K562 (cell line): ENCODE data around the gene LRP1. TPM values are rescaled to one million over a fixed set of nuclear protein-coding genes. Genes with fewer than 3 reads are reported as not detected.

ENCODE experiments used
- ATAC-seq: fragments of 200-7000 bp; cut with Tn5 transposase; 3 replicates; pipeline ENCODE4 v1.9.1; 2020; ENCODE audit warnings: moderate library complexity
- BruUV-seq: library from RNA; stranded (reverse); fragments of 400-500 nt; replicated peaks from 2 replicates; lab custom pipeline; 2021; lab: Mats Ljungman, UMichigan
- CTCF ChIA-PET: fragments of 300-600 bp; formaldehyde crosslinking; extraction: SDS; loops from one replicate; lab custom pipeline; 2021; ENCODE audit warnings: low intra/inter-chr PET ratio; lab: Yijun Ruan, JAX
- POLR2A ChIA-PET: fragments of 300-600, 350-650 bp; sonication (Branson Sonifier 250); formaldehyde crosslinking; extraction: SDS; loops from one replicate; lab custom pipeline; 2021; ENCODE audit warnings: antibody characterized with exemption, inconsistent platforms; lab: Yijun Ruan, JAX
- DNase-seq, 4 experiments: peaks; one replicate each; pipeline versions ENCODE4 v3.0.0 to v3.0.0-alpha.2; 2011 to 2018; ENCODE audit warnings: low spot score in 3 of 4, mixed read lengths in 3 of 4; ENCODE audit errors: extremely low read depth in 1 of 4
- FAIRE-seq: peaks from 2 replicates; lab custom pipeline; 2011; peaks lifted over from hg19 to GRCh38; lab: Jason Lieb, UNC
- H2AFZ ChIP-seq: 2 replicates; pipeline ENCODE4 v1.6.0; 2011; ENCODE audit warnings: low read depth, low read length, control low read depth, inconsistent platforms
- H3K27ac ChIP-seq: fragments of 200-600 bp; 3 replicates; pipeline ENCODE4 v1.8.0; 2011; ENCODE audit warnings: low read depth, mild to moderate bottlenecking, control low read depth, inconsistent platforms, low read length, moderate library complexity, mixed read lengths; ENCODE audit errors: extremely low read depth
- H3K27me3 ChIP-seq, 2 experiments: fragments of 300-600 bp in 1 of 2; 2 replicates in 1 of 2; 3 replicates in 1 of 2; pipeline versions ENCODE4 v1.6.0 to v1.8.0; 2011; ENCODE audit warnings: inconsistent platforms in 2 of 2, low read length in 2 of 2, mild to moderate bottlenecking in 1 of 2, mixed read lengths in 1 of 2, moderate library complexity in 1 of 2; ENCODE audit not compliant: control insufficient read depth in 2 of 2, insufficient read depth in 2 of 2
- H3K36me3 ChIP-seq: fragments of 300-600 bp; 3 replicates; pipeline ENCODE4 v1.8.0; 2011; ENCODE audit warnings: mild to moderate bottlenecking, low read length, inconsistent platforms; ENCODE audit not compliant: control insufficient read depth, insufficient read depth
- H3K4me1 ChIP-seq, 2 experiments: fragments of 200-600 bp in 1 of 2; replicated peaks in 1 of 2; 2 replicates in 1 of 2; 3 replicates in 1 of 2; pipeline versions ENCODE4 v1.5.1 to v1.8.0; 2011; ENCODE audit warnings: inconsistent platforms in 2 of 2, low read length in 2 of 2, mild to moderate bottlenecking in 1 of 2, mixed read lengths in 1 of 2, moderate library complexity in 1 of 2; ENCODE audit not compliant: control insufficient read depth in 2 of 2, insufficient read depth in 2 of 2
- H3K4me2 ChIP-seq: 2 replicates; pipeline ENCODE4 v1.6.1; 2011; ENCODE audit warnings: low read length, control low read depth, inconsistent platforms, mixed read lengths; ENCODE audit not compliant: insufficient read depth
- H3K4me3 ChIP-seq: fragments of 200-600 bp; sonication (generic), shearing (Covaris generic); 2 replicates; pipeline ENCODE4 v1.5.1; 2016; ENCODE audit warnings: control low read depth, inconsistent platforms
- H3K79me2 ChIP-seq: fragments of 200-600 bp; 3 replicates; pipeline ENCODE4 v1.8.0; 2011; ENCODE audit warnings: low read length, inconsistent platforms; ENCODE audit not compliant: control insufficient read depth, insufficient read depth
- H3K9ac ChIP-seq, 2 experiments: 2 replicates each; pipeline versions ENCODE4 v1.6.0 to v1.6.1; 2011; ENCODE audit warnings: low read depth in 2 of 2, low read length in 2 of 2, control low read depth in 1 of 2, inconsistent platforms in 1 of 2, mild to moderate bottlenecking in 1 of 2, mixed read lengths in 1 of 2; ENCODE audit not compliant: insufficient read depth in 1 of 2
- H3K9me1 ChIP-seq: one replicate; pipeline ENCODE4 v1.6.0; 2011; ENCODE audit warnings: inconsistent platforms, mild to moderate bottlenecking, low read length, moderate library complexity; ENCODE audit not compliant: control insufficient read depth, insufficient read depth
- H3K9me3 ChIP-seq: replicated peaks from 2 replicates; pipeline ENCODE4 v1.5.1; 2011; ENCODE audit warnings: low read depth, low read length, inconsistent platforms; ENCODE audit not compliant: control insufficient read depth, insufficient read depth
- H4K20me1 ChIP-seq: replicated peaks from 2 replicates; pipeline ENCODE4 v1.6.1; 2011; ENCODE audit warnings: low read length, inconsistent platforms, mixed read lengths; ENCODE audit not compliant: control insufficient read depth, insufficient read depth
- KLF10 ChIP-seq: fragments of 250-450 bp; sonication (Bioruptor Pico); IDR thresholded peaks from 2 replicates; pipeline ENCODE4 v1.6.1; 2021; ENCODE audit warnings: matching md5 sums
- MAFG ChIP-seq: fragments of 450-650 bp; conservative IDR thresholded peaks from 2 replicates; pipeline ENCODE4 v1.6.1; 2016; ENCODE audit warnings: missing genetic modification characterization, missing compliant biosample characterization
- MYNN ChIP-seq, 2 experiments: sonication (generic); formaldehyde crosslinking in 1 of 2; IDR thresholded peaks; 2 replicates each; pipeline versions ENCODE4 v1.5.0 to v1.6.1; 2016 to 2020; ENCODE audit warnings: antibody characterized with exemption in 1 of 2, missing genetic modification reagents in 1 of 2
- NFIC ChIP-seq: fragments of 450-650 bp; IDR thresholded peaks from 2 replicates; pipeline ENCODE4 v1.6.1; 2017; ENCODE audit warnings: mild to moderate bottlenecking, inconsistent platforms
- NR2C2 ChIP-seq, 2 experiments: fragments of 200-800 bp in 1 of 2; sonication (Bioruptor generic) in 1 of 2; sonication (generic) in 1 of 2; formaldehyde crosslinking in 1 of 2; IDR thresholded peaks; 2 replicates each; pipeline versions ENCODE4 v1.6.1 to v1.8.0; 2016 to 2022; ENCODE audit warnings: mild to moderate bottlenecking in 1 of 2, missing compliant biosample characterization in 1 of 2, missing genetic modification characterization in 1 of 2, missing genetic modification reagents in 1 of 2
- NRF1 ChIP-seq, 2 experiments: fragments of 450-650 bp; IDR thresholded peaks in 1 of 2; conservative IDR thresholded peaks in 1 of 2; 2 replicates each; pipeline ENCODE4 v1.6.1; 2014; ENCODE audit warnings: mild to moderate bottlenecking in 2 of 2
- ZC3H11A ChIP-seq: IDR thresholded peaks from 2 replicates; pipeline ENCODE4 v1.6.1; 2012; ENCODE audit warnings: low read depth, low read length, improper control_type of control experiment
- WGBS: fragments of 100-300 bp; shearing (Covaris generic); methylation state at CpG from one replicate; pipeline ENCODE4 v1.1.6; 2016; ENCODE audit warnings: low coverage, mixed read lengths; ENCODE audit not compliant: insufficient coverage; ENCODE audit errors: missing lambda C conversion rate; 5-methylcytosine and 5-hydroxymethylcytosine counted together
- in situ Hi-C: fragments of 300-500 bp; cut with MboI; formaldehyde crosslinking; loops from 4 replicates; pipeline ENCODE4 v1.15.0; 2018; ENCODE audit warnings: inconsistent platforms, mixed read lengths
- intact Hi-C: fragments of 100-400 bp; cut with micrococcal nuclease; formaldehyde crosslinking; loops from 2 replicates; pipeline ENCODE4 v1.14.2; 2022
- polyA plus RNA-seq, 8 experiments: library from polyadenylated mRNA; depleted of rRNA in 4 of 8; stranded (reverse) in 5 of 8; unstranded in 3 of 8; fragments of >200 nt; fragmentation: Nextera tagmentation in 2 of 8; fragmentation: Illumina TruSeq in 1 of 8; extraction: Ambion mirVana in 2 of 8; extraction: Trizol in 1 of 8; gene quantifications; 2 replicates each; pipeline versions ENCODE4 v1.2.1 to v1.2.3, GENCODE V29; 2011 to 2014; ENCODE audit warnings: inconsistent platforms in 1 of 8, missing spikeins in 1 of 8
- total RNA-seq, 7 experiments: library from RNA; depleted of rRNA in 6 of 7; stranded (reverse); fragments of >200 nt in 6 of 7; fragmentation: Illumina TruSeq in 2 of 7; extraction: Trizol in 2 of 7; gene quantifications; 2 replicates each; pipeline versions ENCODE4 v1.2.1 to v1.2.3, GENCODE V29; 2011 to 2021; ENCODE audit warnings: low replicate concordance in 1 of 7
- TF ChIP-seq, protein P1 (sequence below): fragments of 200-800 bp; sonication (Bioruptor generic); IDR thresholded peaks from 2 replicates; pipeline ENCODE4 v1.6.1; 2017; ENCODE audit warnings: missing genetic modification characterization, missing compliant biosample characterization
- TF ChIP-seq, protein P2 (sequence below): fragments of 450-650 bp; IDR thresholded peaks from 2 replicates; pipeline ENCODE4 v1.6.1; 2018; ENCODE audit not compliant: partially characterized antibody
- TF ChIP-seq, protein P3 (sequence below): sonication (generic); formaldehyde crosslinking; IDR thresholded peaks from 2 replicates; pipeline ENCODE4 v1.8.0; 2022; ENCODE audit warnings: missing genetic modification reagents, mild to moderate bottlenecking, moderate library complexity, borderline replicate concordance

The LRP1 gene
- total and polyA plus RNA-seq, 9 of the 15 experiments (the other 6 are each of a cell fraction or from before 2014, with no cell fraction given), result 0.04 to 0.64 (median 0.19) TPM; not detected in 2

DNA sequence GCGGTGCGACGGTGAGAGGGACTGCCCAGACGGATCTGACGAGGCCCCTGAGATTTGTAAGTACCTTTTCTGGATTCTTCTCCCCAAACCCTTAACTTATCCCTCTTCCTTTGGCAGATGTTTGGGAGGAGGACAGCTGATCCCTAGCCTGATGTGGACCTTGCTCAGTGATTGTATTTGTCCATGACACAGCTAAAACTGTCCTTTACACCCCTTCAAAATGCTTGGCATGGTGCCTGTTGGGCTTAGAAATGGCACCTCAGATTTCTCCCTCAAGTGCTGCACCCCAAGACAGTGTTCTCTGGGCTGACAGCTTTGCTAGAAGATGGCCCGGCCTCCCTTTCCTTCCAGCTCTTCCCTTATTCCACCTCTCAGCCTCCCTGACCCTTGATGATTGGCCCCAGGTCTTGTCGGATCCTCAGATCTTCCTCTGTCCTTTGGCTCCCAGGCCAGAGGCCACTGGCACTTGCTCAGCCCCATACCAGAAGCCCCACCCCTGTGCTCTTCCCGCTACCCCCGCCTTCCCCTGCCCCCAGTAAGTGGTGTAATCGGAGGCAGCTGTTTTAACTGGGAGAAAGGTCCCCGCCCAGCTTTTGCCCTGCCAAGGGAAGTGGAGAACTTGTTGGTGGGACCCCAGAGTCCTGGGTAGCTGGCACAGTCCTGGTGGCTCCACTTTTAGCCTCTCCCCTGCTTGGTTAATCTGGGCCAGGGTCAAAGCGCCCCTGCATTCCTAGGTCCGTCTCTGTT is 10.4 kb downstream of the LRP1 start:
- no TSS peak for BruUV-seq
- CTCF ChIA-PET, result interaction anchor here (0.5 kb wide), 1 partner anchor 33 kb away, joined by 3 read pairs; no protein-coding TSS in a partner anchor

More for the DNA sequence above, 10.4 kb downstream of the LRP1 start:
- Histone ChIP-seq H3K4me3 (no peak overlapping the region), H4K20me1 (no peaks in the 10 kb centered on the region), H3K27me3 (no peaks in the 10 kb centered on the region), H3K79me2 (no peaks in the 10 kb centered on the region), H3K9me3 (no peaks in the 10 kb centered on the region), H3K4me1 (peaks cover 18 to 23% of the 10 kb centered on the region in 2 experiments; a peak in 4 of 5 replicates), H2AFZ (no peak overlapping the region), H3K4me2 (peak overlapping the region; percentile 27; the same call in 1 of the 2 replicates), H3K27ac (no peak overlapping the region), H3K9me1 (no peaks in the 10 kb centered on the region), H3K9ac (peak overlapping the region in 1 of 2 experiments; percentile 11; a peak in 1 of 4 replicates), H3K36me3 (no peaks in the 10 kb centered on the region)
- ATAC-seq (peak; percentile 83), FAIRE-seq (no peak), DNase-seq (peak; percentile 49 to 63 (median 61))
- in situ Hi-C loops, result no loop called here
- no peak for TF ChIP-seq KLF10 (CRISPR knock-in tag)
- TF ChIP-seq, protein P1, sequence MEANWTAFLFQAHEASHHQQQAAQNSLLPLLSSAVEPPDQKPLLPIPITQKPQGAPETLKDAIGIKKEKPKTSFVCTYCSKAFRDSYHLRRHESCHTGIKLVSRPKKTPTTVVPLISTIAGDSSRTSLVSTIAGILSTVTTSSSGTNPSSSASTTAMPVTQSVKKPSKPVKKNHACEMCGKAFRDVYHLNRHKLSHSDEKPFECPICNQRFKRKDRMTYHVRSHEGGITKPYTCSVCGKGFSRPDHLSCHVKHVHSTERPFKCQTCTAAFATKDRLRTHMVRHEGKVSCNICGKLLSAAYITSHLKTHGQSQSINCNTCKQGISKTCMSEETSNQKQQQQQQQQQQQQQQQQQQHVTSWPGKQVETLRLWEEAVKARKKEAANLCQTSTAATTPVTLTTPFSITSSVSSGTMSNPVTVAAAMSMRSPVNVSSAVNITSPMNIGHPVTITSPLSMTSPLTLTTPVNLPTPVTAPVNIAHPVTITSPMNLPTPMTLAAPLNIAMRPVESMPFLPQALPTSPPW (CRISPR knock-in tag), result peak; percentile 80
- TF ChIP-seq, protein P2, sequence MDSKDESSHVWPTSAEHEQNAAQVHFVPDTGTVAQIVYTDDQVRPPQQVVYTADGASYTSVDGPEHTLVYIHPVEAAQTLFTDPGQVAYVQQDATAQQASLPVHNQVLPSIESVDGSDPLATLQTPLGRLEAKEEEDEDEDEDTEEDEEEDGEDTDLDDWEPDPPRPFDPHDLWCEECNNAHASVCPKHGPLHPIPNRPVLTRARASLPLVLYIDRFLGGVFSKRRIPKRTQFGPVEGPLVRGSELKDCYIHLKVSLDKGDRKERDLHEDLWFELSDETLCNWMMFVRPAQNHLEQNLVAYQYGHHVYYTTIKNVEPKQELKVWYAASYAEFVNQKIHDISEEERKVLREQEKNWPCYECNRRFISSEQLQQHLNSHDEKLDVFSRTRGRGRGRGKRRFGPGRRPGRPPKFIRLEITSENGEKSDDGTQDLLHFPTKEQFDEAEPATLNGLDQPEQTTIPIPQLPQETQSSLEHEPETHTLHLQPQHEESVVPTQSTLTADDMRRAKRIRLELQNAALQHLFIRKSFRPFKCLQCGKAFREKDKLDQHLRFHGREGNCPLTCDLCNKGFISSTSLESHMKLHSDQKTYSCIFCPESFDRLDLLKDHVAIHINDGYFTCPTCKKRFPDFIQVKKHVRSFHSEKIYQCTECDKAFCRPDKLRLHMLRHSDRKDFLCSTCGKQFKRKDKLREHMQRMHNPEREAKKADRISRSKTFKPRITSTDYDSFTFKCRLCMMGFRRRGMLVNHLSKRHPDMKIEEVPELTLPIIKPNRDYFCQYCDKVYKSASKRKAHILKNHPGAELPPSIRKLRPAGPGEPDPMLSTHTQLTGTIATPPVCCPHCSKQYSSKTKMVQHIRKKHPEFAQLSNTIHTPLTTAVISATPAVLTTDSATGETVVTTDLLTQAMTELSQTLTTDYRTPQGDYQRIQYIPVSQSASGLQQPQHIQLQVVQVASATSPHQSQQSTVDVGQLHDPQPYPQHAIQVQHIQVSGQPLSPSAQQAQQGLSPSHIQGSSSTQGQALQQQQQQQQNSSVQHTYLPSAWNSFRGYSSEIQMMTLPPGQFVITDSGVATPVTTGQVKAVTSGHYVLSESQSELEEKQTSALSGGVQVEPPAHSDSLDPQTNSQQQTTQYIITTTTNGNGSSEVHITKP, result peak; percentile 10
- no peak for TF ChIP-seq ZC3H11A
- no peak for TF ChIP-seq MYNN (IDR thresholded peaks at IDR 0.05)
- no peak for TF ChIP-seq MYNN (CRISPR knock-in tag; IDR thresholded peaks at IDR 0.05)
- TF ChIP-seq NFIC, result 0 out of 2 replicates have a peak, but pooled peaks have one; percentile 16
- TF ChIP-seq NRF1 (conservative IDR thresholded peaks at IDR 0.05 in 1 of 2, IDR thresholded peaks at IDR 0.05 in 1 of 2), result peak; percentile 16 to 27; a peak in 1 of 4 replicates
- peak; percentile 55 for TF ChIP-seq MAFG (tag)
- TF ChIP-seq NR2C2 (CRISPR knock-in tag; IDR thresholded peaks at IDR 0.05), result no peak
- peak; percentile 77 for TF ChIP-seq NR2C2 (tag; IDR thresholded peaks at IDR 0.05)
- TF ChIP-seq, protein P3, sequence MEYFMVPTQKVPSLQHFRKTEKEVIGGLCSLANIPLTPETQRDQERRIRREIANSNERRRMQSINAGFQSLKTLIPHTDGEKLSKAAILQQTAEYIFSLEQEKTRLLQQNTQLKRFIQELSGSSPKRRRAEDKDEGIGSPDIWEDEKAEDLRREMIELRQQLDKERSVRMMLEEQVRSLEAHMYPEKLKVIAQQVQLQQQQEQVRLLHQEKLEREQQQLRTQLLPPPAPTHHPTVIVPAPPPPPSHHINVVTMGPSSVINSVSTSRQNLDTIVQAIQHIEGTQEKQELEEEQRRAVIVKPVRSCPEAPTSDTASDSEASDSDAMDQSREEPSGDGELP, result peak; percentile 62
- 15% methylated on average over 13 of the region's 13 CpGs for WGBS
- intact Hi-C loops, result no loop called here
- POLR2A ChIA-PET, result interaction anchor here (1.2 kb wide), 1 partner anchor 17 kb away, joined by 3 read pairs; no protein-coding TSS in a partner anchor
